Measurements from ENCODE around the gene ASCL4.

ASCL4 gene

GRCh38 chr12:107732365-107732764, 42.1 kb upstream of the ASCL4 start:
- TF ChIP-seq MAX (IDR thresholded peaks at IDR 0.05) = no peak
- TF ChIP-seq RAD21 (IDR thresholded peaks at IDR 0.05; ENCODE audit: low read depth) = no peak
- TF ChIP-seq CEBPB (IDR thresholded peaks at IDR 0.05) = no peak
- TF ChIP-seq NFIC (IDR thresholded peaks at IDR 0.05) = no peak
- TF ChIP-seq EP300 (IDR thresholded peaks at IDR 0.05; ENCODE audit: borderline replicate concordance) = no peak
- no peak for TF ChIP-seq TCF12 (IDR thresholded peaks at IDR 0.05; ENCODE audit: low read depth)
- no peak for TF ChIP-seq CREB1 (IDR thresholded peaks at IDR 0.05; ENCODE audit: low read depth)
- TF ChIP-seq YY1 (IDR thresholded peaks at IDR 0.05; ENCODE audit: low read depth) = no peak
- no peak for TF ChIP-seq USF1 (IDR thresholded peaks at IDR 0.05)
- TF ChIP-seq TEAD4 (IDR thresholded peaks at IDR 0.05) = no peak
- TF ChIP-seq REST (IDR thresholded peaks at IDR 0.05; ENCODE audit: low read depth) = no peak
- TF ChIP-seq EGR1 (IDR thresholded peaks at IDR 0.05) = no peak
- no peak for TF ChIP-seq TAF1 (IDR thresholded peaks at IDR 0.05; ENCODE audit: low read depth)
- TF ChIP-seq FOXM1 (IDR thresholded peaks at IDR 0.05; ENCODE audit: borderline replicate concordance, low read depth) = no peak

- TF ChIP-seq TCF12 (IDR thresholded peaks at IDR 0.05; ENCODE audit: low read depth) = no peak
These were observed 40.4 kb upstream of the ASCL4 start for GRCh38 chr12:107734139-107734538.

DNA sequence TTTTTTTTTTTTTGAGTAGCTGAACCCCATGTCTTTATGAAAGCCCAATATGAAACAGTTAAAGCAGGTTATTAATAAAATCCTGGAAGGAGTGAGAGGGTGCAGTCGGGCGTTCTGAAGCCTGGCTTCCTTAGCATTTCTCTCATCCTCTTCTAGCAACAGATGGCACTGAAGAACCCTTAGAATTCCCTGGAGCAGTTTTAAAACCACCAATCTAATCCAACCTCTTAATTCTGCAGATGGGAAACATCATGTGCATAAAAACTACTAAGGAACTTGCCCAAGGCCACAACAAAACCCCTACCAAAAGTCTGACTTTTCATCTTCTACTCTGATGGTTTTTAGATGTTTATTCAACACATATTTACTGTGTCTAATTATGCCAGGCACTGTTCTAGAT, 38.7 kb upstream of the ASCL4 start:
- TF ChIP-seq YY1 (IDR thresholded peaks at IDR 0.05; ENCODE audit: low read depth) = no peak

DNA sequence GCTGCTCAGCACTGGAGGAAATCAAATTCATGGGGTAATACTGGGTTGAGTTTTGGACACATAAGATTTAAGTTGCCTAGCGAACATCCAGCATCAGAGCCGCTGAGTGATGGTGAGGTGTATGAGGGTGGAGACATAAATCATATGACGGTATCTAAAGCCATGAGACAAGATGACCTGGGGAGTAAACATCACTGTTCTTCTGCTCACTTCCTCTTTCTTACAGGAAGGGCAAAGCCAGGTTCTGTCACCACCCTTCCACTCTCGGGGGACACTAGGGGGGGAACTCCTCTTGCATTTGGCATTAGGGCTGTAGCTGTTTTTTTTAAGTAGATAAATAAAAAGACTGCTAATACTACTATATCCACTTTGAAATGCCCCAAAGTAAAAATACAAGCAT, 37.6 kb upstream of the ASCL4 start:
- TF ChIP-seq MAX (IDR thresholded peaks at IDR 0.05) (no peak), NFIC (IDR thresholded peaks at IDR 0.05) (no peak), RAD21 (IDR thresholded peaks at IDR 0.05; ENCODE audit: low read depth) (no peak), CREB1 (IDR thresholded peaks at IDR 0.05; ENCODE audit: low read depth) (no peak), YY1 (IDR thresholded peaks at IDR 0.05; ENCODE audit: low read depth) (no peak), EP300 (IDR thresholded peaks at IDR 0.05; ENCODE audit: borderline replicate concordance) (no peak), TCF12 (IDR thresholded peaks at IDR 0.05; ENCODE audit: low read depth) (no peak), USF1 (IDR thresholded peaks at IDR 0.05) (no peak), FOXM1 (IDR thresholded peaks at IDR 0.05; ENCODE audit: borderline replicate concordance, low read depth) (no peak), EGR1 (IDR thresholded peaks at IDR 0.05) (no peak), TEAD4 (IDR thresholded peaks at IDR 0.05) (no peak), TAF1 (IDR thresholded peaks at IDR 0.05; ENCODE audit: low read depth) (no peak)

DNA sequence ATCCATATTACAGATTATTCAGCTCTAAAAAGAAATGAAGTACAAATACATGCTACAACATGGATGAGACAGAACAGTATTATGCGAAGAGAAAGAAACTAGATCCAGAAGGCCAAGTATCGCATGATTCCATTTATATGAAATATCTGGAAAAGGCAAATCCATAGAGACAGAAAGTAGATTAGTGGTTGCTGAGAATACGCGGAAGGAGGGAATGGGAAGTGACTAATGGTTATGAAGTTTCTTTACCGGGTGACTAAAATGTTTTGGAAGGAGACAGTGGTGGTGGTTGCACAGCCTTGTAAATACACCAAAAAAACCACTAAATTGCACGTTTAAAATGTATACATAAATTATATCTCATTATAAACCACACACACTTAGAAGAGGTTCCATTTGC, 26.0 kb upstream of the ASCL4 start:
- TF ChIP-seq TAF1 (IDR thresholded peaks at IDR 0.05; ENCODE audit: low read depth) (no peak), YY1 (IDR thresholded peaks at IDR 0.05; ENCODE audit: low read depth) (no peak), REST (IDR thresholded peaks at IDR 0.05; ENCODE audit: low read depth) (no peak), TEAD4 (IDR thresholded peaks at IDR 0.05) (no peak), CREB1 (IDR thresholded peaks at IDR 0.05; ENCODE audit: low read depth) (no peak), EGR1 (IDR thresholded peaks at IDR 0.05) (no peak), ZBTB7A (IDR thresholded peaks at IDR 0.05; ENCODE audit: low read depth) (no peak), EP300 (IDR thresholded peaks at IDR 0.05; ENCODE audit: borderline replicate concordance) (no peak), CEBPB (IDR thresholded peaks at IDR 0.05) (no peak), USF1 (IDR thresholded peaks at IDR 0.05) (no peak), RAD21 (IDR thresholded peaks at IDR 0.05; ENCODE audit: low read depth) (no peak), TCF12 (IDR thresholded peaks at IDR 0.05; ENCODE audit: low read depth) (no peak), NFIC (IDR thresholded peaks at IDR 0.05) (no peak), FOXM1 (IDR thresholded peaks at IDR 0.05; ENCODE audit: borderline replicate concordance, low read depth) (no peak)

GRCh38 chr12:107749083-107749482, 25.4 kb upstream of the ASCL4 start:
- TF ChIP-seq EP300 (IDR thresholded peaks at IDR 0.05; ENCODE audit: borderline replicate concordance) (no peak), USF1 (IDR thresholded peaks at IDR 0.05) (no peak), EGR1 (IDR thresholded peaks at IDR 0.05) (no peak)

Measured in Ishikawa (cell line).